Upper lobe of left lung (tissue), 4 donors: ENCODE measurements around the gene TRIL.

ENCODE experiments used
- CTCF ChIP-seq, 6 experiments: fragments of 450-650 bp in 4 of 6; fragments of 200-600 bp in 2 of 6; sonication (generic) in 2 of 6; IDR thresholded peaks; one replicate each; pipeline ENCODE4 v1.5.1; 2016 to 2019; ENCODE audit warnings: antibody characterized with exemption in 6 of 6
- EP300 ChIP-seq, 4 donors: sonication (generic); formaldehyde crosslinking; IDR thresholded peaks; one replicate each; pipeline ENCODE4 v1.5.1; 2017; ENCODE audit warnings: antibody characterized with exemption in 4 of 4, control low read depth in 2 of 4

GRCh38 chr7:28939367-28939766 is 18.8 kb downstream of the TRIL start:
- TF ChIP-seq EP300 (IDR thresholded peaks at IDR 0.05), result no peak
- TF ChIP-seq CTCF (IDR thresholded peaks at IDR 0.05), result no peak
